Measurements from ENCODE around the gene METTL1.

Gene METTL1

GRCh38 chr12:57770734-57771133, 1.2 kb downstream of the METTL1 start:
- Histone ChIP-seq H3K4me3 (replicated peaks; ENCODE audit: insufficient read depth, low read length) (peak overlapping the region; percentile 79), H3K27me3 (ENCODE audit: insufficient read depth, poor library complexity, severe bottlenecking) (peaks cover 13% of the 10 kb centered on the region), H3K27ac (replicated peaks) (peak overlapping the region; percentile 96)
- no peak for DNase-seq (ENCODE audit: low read depth in 1 of 2, low spot score in 1 of 2)
- no peak for TF ChIP-seq GABPA (IDR thresholded peaks at IDR 0.05; ENCODE audit: low read depth)
- TF ChIP-seq POLR2AphosphoS5 (IDR thresholded peaks at IDR 0.05; ENCODE audit: low read depth), result no peak
- no peak for TF ChIP-seq SPI1 (IDR thresholded peaks at IDR 0.05; ENCODE audit: borderline replicate concordance, low read depth)
- no peak for TF ChIP-seq REST (IDR thresholded peaks at IDR 0.05; ENCODE audit: insufficient replicate concordance, low read depth)
- no peak for TF ChIP-seq CTCF (IDR thresholded peaks at IDR 0.05; ENCODE audit: insufficient read depth, low read length)

GRCh38 chr12:57769594-57769993, 2.3 kb downstream of the METTL1 start:
- no peak overlapping the region for H3K4me3 ChIP-seq (replicated peaks; ENCODE audit: insufficient read depth, low read length)
- peaks cover 24% of the 10 kb centered on the region for H3K27me3 ChIP-seq (ENCODE audit: insufficient read depth, poor library complexity, severe bottlenecking)
- no peak for TF ChIP-seq REST (IDR thresholded peaks at IDR 0.05; ENCODE audit: insufficient replicate concordance, low read depth)
- no peak for TF ChIP-seq POLR2AphosphoS5 (IDR thresholded peaks at IDR 0.05; ENCODE audit: low read depth)
- no peak for TF ChIP-seq SPI1 (IDR thresholded peaks at IDR 0.05; ENCODE audit: borderline replicate concordance, low read depth)
- TF ChIP-seq GABPA (IDR thresholded peaks at IDR 0.05; ENCODE audit: low read depth), result no peak
- no peak for TF ChIP-seq CTCF (IDR thresholded peaks at IDR 0.05; ENCODE audit: insufficient read depth, low read length)
- H3K27ac ChIP-seq (replicated peaks), result no peak overlapping the region
- no peak for DNase-seq (ENCODE audit: low read depth in 1 of 2, low spot score in 1 of 2)

GRCh38 chr12:57767876-57768275, 4.0 kb downstream of the METTL1 start:
- no peak overlapping the region for H3K4me3 ChIP-seq (replicated peaks; ENCODE audit: insufficient read depth, low read length)
- TF ChIP-seq REST (IDR thresholded peaks at IDR 0.05; ENCODE audit: insufficient replicate concordance, low read depth), result no peak
- no peak for TF ChIP-seq GABPA (IDR thresholded peaks at IDR 0.05; ENCODE audit: low read depth)
- TF ChIP-seq POLR2AphosphoS5 (IDR thresholded peaks at IDR 0.05; ENCODE audit: low read depth), result no peak
- no peak for TF ChIP-seq CTCF (IDR thresholded peaks at IDR 0.05; ENCODE audit: insufficient read depth, low read length)
- TF ChIP-seq SPI1 (IDR thresholded peaks at IDR 0.05; ENCODE audit: borderline replicate concordance, low read depth), result no peak
- H3K27me3 ChIP-seq (ENCODE audit: insufficient read depth, poor library complexity, severe bottlenecking), result peaks cover 28% of the 10 kb centered on the region

More at GRCh38 chr12:57767876-57768275, 4.0 kb downstream of the METTL1 start:
- H3K27ac ChIP-seq (replicated peaks), result no peak overlapping the region
- DNase-seq (ENCODE audit: low read depth in 1 of 2, low spot score in 1 of 2), result no peak

All from HL-60 (cell line).